ENCODE results near the gene MRPS18C.

Gene MRPS18C

DNA sequence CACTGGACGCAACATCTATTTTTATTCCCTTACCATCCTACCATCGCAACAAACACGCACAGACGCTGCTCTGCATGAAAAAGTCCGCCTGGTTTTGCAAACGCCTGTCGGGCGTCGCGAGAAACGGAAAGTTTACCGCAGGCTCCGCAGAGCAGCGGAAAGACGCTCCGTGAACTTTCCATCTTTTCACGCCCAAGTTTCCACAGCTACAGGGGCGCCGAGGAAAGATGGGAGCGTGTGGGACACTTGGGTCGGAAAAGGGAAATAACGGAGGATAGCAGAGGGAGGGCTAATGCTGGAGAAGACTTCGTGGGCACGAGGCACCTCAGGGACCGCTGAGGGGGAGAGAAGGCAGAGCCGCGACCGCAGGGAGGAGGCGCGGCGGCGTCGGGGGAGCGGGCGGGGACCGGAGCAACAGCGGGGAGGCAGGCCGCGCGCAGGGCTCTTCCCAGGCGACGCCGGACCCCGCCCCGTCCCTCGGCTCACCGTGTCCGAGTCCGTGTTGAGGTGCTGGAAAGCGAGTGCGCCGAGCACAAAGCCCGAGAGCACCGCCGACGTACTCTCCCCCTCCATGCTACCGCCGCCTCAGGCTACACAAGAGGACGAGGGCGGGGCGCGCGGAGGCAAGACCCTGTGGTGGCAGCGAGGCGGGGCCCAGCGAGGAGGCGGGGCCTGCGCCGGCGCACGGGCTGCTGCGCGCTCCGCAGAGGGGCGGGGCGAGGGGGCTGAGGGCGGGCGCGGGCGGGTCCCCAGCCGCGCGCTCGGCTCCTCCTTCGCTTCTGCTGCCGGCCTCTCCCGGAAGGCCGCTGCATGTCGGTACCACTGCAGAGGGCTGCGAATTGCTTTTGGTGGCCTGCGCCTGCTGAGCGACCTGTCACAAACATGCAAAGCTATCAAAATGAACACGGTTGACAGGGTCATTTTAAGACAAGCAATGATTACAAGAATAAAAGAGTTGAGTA is 28.9 kb downstream of the MRPS18C start, which contains the start of gene ABRAXAS1:
ABRAXAS1 (minus strand) TSS at position 601 of the 962 bp plus-strand sequence; CDS start at position 573, 28 bp downstream.
- TF ChIP-seq ZFP3 (CRISPR knock-in tag; IDR thresholded peaks at IDR 0.05) = no peak
- no peak for TF ChIP-seq ISL1 (CRISPR knock-in tag; IDR thresholded peaks at IDR 0.05)
- TF ChIP-seq GLIS3 (CRISPR knock-in tag; IDR thresholded peaks at IDR 0.05) = no peak
- no peak for TF ChIP-seq TOX (CRISPR knock-in tag; IDR thresholded peaks at IDR 0.05; ENCODE audit: borderline replicate concordance)
- no peak for TF ChIP-seq BACH2 (CRISPR knock-in tag; IDR thresholded peaks at IDR 0.05; ENCODE audit: borderline replicate concordance)
- TF ChIP-seq, protein P1, sequence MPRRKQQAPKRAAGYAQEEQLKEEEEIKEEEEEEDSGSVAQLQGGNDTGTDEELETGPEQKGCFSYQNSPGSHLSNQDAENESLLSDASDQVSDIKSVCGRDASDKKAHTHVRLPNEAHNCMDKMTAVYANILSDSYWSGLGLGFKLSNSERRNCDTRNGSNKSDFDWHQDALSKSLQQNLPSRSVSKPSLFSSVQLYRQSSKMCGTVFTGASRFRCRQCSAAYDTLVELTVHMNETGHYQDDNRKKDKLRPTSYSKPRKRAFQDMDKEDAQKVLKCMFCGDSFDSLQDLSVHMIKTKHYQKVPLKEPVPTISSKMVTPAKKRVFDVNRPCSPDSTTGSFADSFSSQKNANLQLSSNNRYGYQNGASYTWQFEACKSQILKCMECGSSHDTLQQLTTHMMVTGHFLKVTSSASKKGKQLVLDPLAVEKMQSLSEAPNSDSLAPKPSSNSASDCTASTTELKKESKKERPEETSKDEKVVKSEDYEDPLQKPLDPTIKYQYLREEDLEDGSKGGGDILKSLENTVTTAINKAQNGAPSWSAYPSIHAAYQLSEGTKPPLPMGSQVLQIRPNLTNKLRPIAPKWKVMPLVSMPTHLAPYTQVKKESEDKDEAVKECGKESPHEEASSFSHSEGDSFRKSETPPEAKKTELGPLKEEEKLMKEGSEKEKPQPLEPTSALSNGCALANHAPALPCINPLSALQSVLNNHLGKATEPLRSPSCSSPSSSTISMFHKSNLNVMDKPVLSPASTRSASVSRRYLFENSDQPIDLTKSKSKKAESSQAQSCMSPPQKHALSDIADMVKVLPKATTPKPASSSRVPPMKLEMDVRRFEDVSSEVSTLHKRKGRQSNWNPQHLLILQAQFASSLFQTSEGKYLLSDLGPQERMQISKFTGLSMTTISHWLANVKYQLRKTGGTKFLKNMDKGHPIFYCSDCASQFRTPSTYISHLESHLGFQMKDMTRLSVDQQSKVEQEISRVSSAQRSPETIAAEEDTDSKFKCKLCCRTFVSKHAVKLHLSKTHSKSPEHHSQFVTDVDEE (CRISPR knock-in tag; IDR thresholded peaks at IDR 0.05) = 0 out of 2 replicates have a peak, but pooled peaks have one; percentile 28
- TF ChIP-seq ARNTL (CRISPR knock-in tag; IDR thresholded peaks at IDR 0.05; ENCODE audit: borderline replicate concordance, low read depth) = no peak
- no peak for TF ChIP-seq SNAI2 (CRISPR knock-in tag; IDR thresholded peaks at IDR 0.05)
- TF ChIP-seq ZFP30 (CRISPR knock-in tag; IDR thresholded peaks at IDR 0.05) = no peak
- no peak for TF ChIP-seq ZNF565 (CRISPR knock-in tag; conservative IDR thresholded peaks at IDR 0.05; ENCODE audit: low read depth)
- TF ChIP-seq, protein P2, sequence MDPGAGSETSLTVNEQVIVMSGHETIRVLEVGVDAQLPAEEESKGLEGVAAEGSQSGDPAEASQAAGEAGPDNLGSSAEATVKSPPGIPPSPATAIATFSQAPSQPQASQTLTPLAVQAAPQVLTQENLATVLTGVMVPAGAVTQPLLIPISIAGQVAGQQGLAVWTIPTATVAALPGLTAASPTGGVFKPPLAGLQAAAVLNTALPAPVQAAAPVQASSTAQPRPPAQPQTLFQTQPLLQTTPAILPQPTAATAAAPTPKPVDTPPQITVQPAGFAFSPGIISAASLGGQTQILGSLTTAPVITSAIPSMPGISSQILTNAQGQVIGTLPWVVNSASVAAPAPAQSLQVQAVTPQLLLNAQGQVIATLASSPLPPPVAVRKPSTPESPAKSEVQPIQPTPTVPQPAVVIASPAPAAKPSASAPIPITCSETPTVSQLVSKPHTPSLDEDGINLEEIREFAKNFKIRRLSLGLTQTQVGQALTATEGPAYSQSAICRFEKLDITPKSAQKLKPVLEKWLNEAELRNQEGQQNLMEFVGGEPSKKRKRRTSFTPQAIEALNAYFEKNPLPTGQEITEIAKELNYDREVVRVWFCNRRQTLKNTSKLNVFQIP (CRISPR knock-in tag; IDR thresholded peaks at IDR 0.05; ENCODE audit: borderline replicate concordance, low read depth) = no peak
- 0 out of 2 replicates have a peak, but pooled peaks have one; percentile 33 for TF ChIP-seq CSDC2 (CRISPR knock-in tag; IDR thresholded peaks at IDR 0.05)
- no peak for TF ChIP-seq PPARA (CRISPR knock-in tag; IDR thresholded peaks at IDR 0.05; ENCODE audit: borderline replicate concordance)
- peak; percentile 96 for ATAC-seq

DNA sequence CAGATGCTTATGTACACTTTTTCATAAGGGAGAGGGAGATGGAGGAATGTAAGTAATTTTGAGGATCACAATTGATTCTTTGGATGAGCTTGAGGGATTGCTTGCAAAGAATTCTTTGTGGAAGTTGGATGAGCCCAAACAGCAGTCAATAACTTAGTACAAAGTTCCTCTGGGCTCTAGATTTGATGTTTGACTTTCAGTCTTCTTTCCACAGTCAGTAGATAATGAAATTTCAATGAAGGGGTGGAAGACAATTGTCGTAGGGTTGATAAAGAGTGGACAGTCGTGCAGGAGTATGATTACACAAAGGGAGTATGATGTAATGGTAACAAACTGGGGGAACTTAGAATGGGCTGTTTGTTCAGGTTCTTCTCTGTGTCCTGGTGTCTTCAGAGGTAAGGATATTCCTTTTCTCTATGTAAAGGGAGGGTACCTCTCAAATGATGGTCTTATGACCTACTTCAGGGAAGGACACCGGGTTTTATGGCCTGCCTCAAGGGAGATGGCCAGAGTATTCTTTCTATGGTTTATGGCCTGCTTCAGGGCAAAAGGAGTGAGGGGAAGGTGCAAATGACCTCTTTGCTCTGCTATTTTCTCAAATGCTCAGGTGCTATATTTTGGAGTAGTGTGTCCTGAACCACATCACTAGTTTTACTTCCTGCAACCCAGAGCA is 30.7 kb downstream of the MRPS18C start:
- no peak for ATAC-seq
- TF ChIP-seq PPARA (CRISPR knock-in tag; IDR thresholded peaks at IDR 0.05; ENCODE audit: borderline replicate concordance) = no peak
- TF ChIP-seq, protein P3, sequence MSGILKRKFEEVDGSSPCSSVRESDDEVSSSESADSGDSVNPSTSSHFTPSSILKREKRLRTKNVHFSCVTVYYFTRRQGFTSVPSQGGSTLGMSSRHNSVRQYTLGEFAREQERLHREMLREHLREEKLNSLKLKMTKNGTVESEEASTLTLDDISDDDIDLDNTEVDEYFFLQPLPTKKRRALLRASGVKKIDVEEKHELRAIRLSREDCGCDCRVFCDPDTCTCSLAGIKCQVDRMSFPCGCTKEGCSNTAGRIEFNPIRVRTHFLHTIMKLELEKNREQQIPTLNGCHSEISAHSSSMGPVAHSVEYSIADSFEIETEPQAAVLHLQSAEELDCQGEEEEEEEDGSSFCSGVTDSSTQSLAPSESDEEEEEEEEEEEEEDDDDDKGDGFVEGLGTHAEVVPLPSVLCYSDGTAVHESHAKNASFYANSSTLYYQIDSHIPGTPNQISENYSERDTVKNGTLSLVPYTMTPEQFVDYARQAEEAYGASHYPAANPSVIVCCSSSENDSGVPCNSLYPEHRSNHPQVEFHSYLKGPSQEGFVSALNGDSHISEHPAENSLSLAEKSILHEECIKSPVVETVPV (CRISPR knock-in tag; IDR thresholded peaks at IDR 0.05) = no peak
- TF ChIP-seq, protein P4, sequence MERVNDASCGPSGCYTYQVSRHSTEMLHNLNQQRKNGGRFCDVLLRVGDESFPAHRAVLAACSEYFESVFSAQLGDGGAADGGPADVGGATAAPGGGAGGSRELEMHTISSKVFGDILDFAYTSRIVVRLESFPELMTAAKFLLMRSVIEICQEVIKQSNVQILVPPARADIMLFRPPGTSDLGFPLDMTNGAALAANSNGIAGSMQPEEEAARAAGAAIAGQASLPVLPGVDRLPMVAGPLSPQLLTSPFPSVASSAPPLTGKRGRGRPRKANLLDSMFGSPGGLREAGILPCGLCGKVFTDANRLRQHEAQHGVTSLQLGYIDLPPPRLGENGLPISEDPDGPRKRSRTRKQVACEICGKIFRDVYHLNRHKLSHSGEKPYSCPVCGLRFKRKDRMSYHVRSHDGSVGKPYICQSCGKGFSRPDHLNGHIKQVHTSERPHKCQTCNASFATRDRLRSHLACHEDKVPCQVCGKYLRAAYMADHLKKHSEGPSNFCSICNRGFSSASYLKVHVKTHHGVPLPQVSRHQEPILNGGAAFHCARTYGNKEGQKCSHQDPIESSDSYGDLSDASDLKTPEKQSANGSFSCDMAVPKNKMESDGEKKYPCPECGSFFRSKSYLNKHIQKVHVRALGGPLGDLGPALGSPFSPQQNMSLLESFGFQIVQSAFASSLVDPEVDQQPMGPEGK (CRISPR knock-in tag; IDR thresholded peaks at IDR 0.05; ENCODE audit: borderline replicate concordance) = no peak
- TF ChIP-seq TCF4 (CRISPR knock-in tag; IDR thresholded peaks at IDR 0.05; ENCODE audit: borderline replicate concordance) = no peak
- TF ChIP-seq, protein P1 (CRISPR knock-in tag; IDR thresholded peaks at IDR 0.05) = no peak
- no peak for TF ChIP-seq OSR1 (CRISPR knock-in tag; IDR thresholded peaks at IDR 0.05)
- no peak for TF ChIP-seq SNAI2 (CRISPR knock-in tag; IDR thresholded peaks at IDR 0.05)
- no peak for TF ChIP-seq TOX (CRISPR knock-in tag; IDR thresholded peaks at IDR 0.05; ENCODE audit: borderline replicate concordance)
- no peak for TF ChIP-seq ZFP30 (CRISPR knock-in tag; IDR thresholded peaks at IDR 0.05)
- no peak for TF ChIP-seq GLIS3 (CRISPR knock-in tag; IDR thresholded peaks at IDR 0.05)
- TF ChIP-seq ISL1 (CRISPR knock-in tag; IDR thresholded peaks at IDR 0.05) = no peak
- no peak for TF ChIP-seq ZNF70 (CRISPR knock-in tag; IDR thresholded peaks at IDR 0.05)
- TF ChIP-seq BACH2 (CRISPR knock-in tag; IDR thresholded peaks at IDR 0.05; ENCODE audit: borderline replicate concordance) = no peak
- TF ChIP-seq ZNF8 (CRISPR knock-in tag; IDR thresholded peaks at IDR 0.05) = no peak
- TF ChIP-seq ZC3H10 (CRISPR knock-in tag; IDR thresholded peaks at IDR 0.05) = no peak
